Fibroblast of peridontal ligament (primary cell): ENCODE results near the gene MED4.
A peak's percentile ranks its signal among the peaks of the same experiment; 100 is the strongest.

ENCODE experiments used
- DNase-seq: peaks from one replicate; pipeline ENCODE4 v3.0.0-alpha.2; 2010; ENCODE audit errors: extremely low read depth

The MED4 gene, protein sequence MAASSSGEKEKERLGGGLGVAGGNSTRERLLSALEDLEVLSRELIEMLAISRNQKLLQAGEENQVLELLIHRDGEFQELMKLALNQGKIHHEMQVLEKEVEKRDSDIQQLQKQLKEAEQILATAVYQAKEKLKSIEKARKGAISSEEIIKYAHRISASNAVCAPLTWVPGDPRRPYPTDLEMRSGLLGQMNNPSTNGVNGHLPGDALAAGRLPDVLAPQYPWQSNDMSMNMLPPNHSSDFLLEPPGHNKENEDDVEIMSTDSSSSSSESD

DNA sequence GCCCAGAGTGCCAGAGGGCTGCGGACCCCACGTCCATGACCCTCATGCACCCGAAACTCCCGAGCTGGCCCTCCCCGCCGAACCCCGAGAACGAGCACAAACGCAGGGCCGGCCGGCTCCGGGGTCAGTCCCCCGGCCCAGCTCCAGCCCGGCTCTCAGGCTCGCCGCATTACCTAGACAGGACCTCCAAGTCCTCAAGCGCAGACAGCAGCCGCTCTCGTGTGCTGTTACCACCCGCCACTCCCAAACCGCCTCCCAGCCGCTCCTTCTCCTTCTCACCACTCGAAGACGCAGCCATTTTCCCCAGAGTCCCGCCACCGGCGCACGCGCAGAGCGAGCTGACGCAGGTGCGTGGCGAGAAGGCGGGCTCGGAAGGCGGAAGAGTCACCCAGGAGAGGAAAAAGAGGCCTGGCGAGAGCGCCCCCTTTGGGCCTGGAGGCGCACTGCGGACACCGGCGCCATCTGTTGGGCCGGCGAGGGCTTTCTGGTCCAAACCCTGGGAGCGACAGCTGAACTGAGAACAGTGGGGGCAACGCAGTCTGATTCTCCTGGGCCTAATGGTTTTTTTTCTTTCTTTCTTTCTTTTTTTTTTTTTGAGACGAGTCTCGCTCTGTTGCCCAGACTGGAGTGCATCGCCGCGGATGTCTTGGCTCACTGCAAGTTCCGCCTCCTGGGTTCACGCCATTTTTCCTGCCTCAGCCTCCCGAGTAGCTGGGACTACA is at the start of gene MED4:
MED4 (minus strand) TSS at position 324 of the 722 bp plus-strand sequence; CDS start at position 298, 26 bp downstream.
- DNase-seq: peak; percentile 94

DNA sequence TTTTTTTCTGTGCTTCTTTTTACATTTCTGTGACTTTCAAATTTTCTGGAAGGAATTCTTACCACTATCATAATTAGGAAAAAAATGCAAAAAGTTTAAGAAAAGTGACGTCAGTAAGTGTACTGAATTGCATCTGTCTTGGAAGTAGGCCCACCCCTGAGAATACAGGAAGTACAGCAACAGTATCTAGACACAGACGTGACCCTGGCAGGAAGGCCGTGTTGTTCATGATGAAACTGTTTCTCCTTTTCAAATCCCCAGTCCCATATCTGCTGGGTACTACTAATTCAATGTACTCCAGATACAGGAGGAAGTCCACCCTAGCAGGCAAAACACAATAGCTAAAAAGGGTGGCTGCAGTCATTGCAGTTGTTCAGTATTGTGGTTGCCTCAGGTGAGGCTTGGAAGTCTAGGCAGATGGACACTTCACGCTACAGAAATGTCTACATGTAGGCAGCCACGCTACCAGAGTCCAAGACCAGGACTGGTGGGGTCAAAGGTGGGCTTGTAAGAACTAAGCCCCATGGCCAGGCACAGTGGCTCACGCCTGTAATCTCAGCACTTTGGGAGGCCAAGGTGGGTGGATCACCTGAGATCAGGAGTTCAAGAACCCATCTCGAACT is 49.6 kb upstream of the MED4 start:
- DNase-seq: peak; percentile 70

DNA sequence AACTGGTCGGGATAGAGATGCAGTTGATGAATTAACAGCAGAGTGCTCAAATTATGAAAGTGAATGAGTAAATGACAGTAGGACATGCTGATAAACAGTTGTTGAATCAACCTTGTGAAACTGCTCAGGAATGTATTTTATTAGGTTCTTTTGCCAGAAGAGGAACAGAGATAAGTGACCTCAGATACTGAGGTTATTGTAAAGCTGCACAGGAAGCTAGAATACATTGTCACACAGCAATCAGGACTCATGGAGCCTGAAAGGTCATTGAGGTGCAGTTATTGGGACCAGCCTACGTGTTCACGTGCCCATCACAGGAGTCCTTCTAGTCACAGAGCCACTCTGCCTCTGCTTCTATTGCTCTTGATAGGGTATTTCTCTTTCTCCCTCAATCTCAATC is 47.5 kb upstream of the MED4 start:
- no peak for DNase-seq

DNA sequence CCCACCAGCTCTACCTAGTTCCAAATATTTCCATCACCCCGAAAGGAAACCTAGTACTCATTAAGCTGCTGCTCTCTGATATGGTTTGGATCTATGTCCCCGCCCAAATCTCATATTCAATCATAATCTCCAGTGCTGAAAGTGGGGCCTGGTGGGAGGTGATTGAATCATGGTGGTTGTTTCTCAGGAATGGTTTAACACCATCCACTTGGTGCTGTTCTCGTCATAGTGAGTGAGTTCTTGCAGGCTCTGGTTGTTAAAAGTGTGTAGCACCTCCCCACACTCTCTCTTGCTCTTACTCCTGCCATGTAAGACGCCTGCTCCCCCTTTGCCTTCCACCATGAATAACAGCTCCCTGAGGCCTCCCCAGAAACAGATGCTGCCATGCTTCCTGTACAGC is 43.4 kb upstream of the MED4 start:
- DNase-seq: no peak

DNA sequence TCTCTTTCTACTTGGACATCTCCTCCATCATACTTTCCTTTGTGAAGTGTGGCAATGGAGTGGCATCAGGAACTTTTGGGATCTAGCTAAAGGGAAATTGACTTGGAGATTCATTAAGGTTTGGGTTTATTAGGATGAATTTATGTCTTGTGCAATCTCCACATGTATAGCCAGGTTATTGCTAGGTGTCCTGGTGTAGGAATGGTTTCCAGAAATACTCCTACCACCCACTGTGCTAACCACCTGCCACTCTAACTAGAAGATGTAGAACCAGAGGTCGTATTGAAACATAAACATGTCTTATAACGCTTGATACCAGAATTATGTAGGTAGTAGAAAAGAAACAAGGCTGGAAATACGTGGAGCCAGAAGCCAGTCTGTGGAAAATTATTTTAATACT is 38.1 kb upstream of the MED4 start:
- no peak for DNase-seq

DNA sequence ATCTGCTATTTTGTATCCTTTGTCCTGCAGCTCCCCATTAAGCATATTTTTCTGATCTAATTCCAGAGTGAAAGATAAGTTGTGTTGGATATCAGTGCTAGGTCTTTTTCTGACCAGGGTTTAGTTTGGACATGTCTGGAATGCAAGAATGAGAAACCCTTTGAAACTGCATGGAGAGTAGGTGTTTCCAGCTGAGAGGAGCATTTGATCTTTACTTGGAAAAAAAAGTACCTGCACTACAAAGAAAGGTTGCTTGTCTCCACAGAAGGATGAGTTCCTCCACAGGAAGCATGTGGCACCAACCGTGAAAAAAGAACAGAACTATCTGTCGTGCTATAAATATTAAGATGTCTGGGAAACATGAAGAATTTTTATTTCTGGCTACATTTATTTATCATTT is 36.6 kb upstream of the MED4 start:
- no peak for DNase-seq

DNA sequence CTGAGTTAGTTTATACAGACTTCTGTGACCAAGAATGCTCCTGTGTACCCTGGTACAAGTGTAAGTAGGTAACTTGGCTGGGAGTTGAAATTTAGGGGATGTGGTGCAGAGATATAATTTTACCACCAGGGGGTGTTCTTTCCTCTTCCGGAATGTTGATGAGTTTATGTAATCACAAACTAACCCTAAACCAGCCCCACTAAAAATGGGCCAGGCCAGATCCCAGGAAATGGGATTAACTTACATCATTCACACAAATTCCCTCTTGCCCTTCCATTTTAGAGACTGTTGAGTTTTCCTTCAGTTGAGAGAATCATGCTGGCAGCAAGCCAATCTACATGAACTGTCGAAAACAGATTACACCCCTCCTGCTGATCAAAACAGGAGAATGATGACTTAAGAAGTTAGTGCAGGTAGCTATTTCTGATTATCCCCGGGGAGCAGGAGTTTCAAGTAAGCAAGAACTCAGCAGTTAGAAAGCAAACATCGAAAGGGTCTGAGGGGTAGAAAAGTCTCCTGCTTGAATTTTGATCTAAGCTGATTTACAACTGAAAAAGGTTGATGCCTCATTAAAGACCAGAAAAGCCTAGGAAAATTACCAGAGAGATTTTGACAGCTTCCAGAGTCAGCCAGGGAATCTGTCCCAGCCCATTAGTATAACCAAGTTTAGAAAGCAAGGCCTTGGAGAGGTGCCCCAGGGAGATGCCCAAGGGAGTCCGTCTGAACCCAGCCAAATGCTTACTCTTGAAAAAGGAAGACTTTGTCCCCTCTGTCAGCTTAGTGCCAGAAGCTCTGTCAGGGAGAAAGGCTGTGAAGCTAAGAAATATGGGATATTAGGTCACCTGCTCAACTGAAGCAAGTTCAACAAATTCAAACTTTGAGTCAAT is 32.3 kb upstream of the MED4 start:
- peak; percentile 88 for DNase-seq

DNA sequence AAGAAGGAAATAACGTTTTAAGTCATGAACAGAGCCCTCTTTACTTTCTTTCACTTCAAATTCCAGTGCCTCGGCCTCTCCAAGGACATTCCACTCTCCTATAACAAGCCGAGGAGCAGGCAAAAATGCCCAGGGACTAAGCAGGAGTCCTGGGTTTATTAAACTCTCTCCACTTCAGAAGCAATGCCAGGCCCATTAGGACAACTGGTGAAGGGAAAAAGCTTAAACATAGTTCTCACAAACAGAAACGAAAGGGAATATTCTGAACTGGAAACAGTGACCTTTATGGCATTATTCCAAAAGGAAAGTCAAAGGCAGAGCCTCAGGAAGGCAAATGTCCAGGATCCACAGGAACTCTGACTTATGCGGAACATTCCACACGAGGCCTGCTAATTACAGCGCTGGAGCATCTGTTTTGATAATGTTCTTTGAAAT is 30.9 kb upstream of the MED4 start:
- DNase-seq: peak; percentile 81

DNA sequence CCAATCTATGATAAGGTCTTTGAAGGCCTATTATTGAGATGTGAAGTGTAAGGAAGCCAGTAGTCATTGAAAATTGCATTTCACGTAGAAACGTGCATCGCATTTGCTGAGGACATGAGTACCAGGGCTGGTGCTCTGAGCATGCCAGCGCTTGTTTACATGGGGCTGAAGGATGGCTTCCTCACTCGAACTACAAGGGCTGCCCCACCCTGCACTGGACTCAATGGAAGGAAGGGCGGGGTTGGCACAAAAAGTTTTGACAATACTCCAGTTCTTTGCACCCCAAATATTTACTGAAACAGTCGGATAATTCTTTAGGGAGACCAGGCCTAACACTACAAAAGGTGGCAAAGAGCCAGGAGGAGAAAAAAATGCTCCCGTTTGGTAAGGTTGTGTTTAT is 28.9 kb upstream of the MED4 start:
- no peak for DNase-seq

DNA sequence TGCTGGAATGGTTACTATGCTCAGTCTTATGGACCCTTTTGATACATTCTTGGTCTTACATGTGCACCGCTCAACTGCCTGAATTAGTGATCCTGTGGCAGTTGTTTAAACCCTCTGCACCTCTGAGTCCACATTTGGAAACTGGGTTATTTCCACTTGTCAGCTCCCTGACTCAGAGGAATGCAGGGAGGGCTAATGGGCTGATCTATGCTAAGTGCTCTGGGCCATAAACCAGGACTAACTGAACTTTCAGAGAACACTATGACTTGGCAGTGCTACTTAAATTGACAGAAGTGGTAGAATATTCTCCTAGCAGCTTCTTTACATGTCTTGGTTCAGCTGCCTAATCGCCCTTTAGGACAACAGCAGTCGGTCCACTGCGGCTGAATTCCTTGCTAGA is 26.8 kb upstream of the MED4 start:
- DNase-seq: no peak

DNA sequence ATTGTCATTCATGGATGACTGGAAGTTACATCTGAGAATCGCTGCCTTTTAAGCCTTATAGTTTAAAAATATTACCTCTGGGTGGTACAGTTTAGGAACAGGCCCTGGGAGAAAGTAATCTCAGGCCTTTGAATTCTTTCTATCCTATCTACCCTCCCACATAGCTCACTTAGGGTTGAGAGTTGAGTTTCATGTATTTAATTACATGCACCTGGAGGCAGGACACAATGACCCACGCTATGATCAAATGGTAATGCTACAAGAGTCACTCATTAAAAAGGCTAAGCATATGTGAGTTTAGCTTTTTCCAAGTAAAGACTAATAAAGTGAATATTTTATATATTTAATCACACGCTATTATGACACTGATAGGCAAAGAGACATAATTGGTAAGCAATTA is 25.3 kb upstream of the MED4 start:
- no peak for DNase-seq

DNA sequence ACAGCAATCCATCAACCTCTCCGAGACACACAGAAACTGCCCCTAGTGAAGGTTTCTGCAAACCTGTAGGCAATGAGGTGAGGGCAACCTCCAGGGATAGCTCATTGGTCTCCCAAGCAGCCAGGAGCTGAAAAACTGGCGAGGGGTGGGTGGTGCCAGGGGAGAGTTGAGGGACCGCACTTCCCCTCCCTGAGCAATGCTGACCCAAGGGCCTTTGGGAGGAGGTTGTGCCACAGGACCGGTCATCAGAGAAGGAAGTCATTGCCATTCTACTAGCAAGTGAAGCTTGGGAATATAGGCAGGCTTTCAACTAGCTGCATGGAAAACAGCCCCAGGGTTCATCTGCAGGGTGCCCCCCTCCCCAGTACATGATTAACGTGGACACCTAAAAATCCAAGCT is 23.1 kb upstream of the MED4 start:
- DNase-seq: no peak

DNA sequence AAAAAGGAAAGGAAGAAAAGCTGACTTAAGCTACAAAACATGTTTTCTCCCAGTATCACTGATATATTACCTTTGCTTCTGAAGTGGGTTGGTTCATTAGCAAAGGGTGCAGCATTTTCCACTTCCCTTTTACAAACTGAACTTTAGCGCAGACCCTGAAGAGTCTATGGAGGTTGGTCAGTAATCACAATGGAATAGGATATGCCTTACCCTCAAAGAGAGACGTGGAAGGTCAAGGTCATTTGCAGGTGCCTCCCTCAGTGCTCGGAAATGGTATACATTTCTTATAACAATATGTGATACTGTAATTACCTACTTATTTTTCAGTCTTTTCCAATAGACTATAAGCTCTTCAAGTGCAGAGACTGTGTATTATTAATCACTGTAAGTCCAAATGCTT is 21.9 kb upstream of the MED4 start:
- DNase-seq: no peak

DNA sequence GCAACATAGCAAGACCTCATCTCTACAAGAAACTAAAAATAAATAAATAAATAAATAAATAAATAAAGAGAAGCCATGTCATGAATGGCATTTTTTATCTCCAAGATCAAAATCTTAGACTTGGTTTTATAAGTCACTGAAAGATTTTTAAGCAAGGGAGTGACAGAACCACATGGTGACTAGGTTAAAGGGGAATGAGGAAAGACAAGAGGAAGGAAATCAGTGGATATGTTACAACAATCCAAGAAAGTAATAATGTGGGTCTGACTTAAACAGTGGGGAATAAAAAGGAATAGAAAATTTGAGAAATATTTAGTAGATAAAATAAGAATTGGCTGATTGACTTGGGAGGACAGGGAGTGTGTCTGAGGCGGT is 18.8 kb upstream of the MED4 start:
- DNase-seq: no peak

DNA sequence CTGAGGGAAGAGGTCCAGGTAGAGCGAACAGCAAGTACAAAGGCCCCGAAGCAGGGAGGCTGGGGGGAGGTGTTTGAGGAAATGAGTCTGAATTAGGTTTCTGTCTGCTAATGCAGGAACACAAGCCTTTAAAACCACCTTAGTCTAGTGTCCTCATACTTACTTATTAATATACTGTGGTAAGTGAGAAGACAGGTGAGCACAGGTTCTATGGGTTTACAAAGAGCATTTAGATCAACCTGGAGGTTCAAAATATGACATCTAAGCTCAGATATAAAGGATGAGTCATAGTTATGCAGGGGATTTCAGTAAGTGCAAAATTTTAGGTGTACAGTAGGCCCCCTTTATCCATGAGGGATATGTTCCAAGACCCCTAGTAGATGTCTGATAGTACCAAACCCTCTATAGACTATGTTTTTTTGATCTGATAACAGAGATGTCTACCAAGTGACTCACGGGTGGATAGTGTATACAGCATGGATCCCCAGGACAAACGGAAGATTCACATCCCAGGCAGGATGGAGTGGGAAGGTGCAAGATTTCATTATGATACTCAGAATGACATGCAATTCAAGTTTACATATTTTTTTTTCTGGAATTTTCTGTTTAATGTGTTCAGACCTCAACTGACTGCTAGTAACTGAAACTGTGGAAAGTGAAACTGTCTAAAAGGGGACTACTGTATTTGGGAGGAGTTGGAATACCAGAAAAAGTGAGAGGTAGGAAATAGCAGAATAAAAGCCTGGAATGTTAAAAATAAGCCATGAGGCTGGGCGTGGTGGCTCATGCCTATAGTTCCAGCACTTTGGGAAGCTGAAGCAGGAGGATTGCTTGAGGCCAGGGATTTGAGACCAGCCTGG is 18.2 kb upstream of the MED4 start:
- no peak for DNase-seq

DNA sequence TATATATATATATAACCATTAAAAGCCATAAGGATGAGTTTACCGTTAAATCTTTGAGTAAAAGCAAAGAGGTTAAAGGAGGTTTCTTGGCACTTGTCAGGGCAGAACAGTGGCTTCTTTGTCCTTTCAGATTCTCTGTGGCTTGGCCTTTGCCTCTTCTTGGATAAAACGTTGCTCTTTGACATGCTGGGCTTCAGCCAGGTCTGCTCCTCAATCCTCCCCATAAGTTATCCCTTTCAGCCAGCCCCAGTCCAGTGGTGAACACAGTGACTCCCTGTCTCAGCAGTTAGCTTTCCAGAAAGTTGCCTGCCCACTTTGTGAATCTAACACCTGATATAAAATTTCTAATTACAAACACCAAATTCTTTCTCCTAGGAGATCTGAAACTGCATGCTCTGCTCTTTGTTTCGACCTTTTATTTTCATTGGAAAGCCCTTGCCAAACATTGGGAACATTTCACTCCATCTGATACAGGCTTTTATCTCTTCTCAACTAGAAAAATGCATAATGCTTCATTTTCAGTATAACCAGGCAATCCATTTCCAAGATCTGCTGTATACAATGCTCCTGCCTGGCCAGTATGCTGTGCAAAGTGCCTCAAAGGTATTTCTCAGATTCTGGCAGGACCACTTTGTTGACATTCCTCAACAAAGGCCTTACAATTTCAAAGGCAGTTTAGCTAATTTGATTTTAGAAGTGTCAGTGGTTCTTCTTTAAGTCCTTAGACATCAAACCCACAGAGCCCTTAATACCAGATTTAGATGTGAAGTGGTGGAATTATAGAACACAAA is 16.2 kb upstream of the MED4 start:
- no peak for DNase-seq

DNA sequence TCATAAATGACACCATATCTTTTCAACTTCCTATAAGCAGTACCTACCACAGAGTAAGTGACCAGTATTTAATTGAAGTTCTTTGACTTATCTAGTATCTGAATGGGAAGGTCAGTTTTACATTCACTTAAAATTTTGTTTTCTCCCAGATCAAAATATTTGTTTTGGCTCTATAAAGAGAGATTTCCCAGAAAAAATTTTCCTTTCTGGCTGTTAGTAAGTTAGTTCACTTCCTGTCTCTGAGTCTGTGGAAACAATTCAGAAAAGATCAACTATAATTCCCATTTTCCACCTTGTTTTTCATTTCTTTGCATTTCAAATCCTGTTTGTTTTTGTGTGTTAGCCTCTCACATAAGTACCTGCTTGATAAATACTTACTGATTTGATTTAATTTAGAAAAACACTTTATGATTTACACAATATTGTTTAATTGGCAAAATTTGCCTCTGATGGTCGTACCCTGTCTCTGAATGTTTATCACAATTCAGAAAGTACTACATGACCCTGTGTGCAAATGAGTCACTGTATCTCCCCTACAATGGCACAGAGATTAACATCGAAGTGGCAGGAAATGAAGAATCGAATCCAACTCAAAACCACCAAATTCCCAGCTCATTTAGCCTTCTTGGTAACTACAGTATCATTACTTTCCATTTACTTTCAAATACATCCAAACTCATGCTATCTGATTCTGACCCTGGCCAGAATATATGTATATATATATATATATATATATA is 15.4 kb upstream of the MED4 start:
- DNase-seq: peak; percentile 3

DNA sequence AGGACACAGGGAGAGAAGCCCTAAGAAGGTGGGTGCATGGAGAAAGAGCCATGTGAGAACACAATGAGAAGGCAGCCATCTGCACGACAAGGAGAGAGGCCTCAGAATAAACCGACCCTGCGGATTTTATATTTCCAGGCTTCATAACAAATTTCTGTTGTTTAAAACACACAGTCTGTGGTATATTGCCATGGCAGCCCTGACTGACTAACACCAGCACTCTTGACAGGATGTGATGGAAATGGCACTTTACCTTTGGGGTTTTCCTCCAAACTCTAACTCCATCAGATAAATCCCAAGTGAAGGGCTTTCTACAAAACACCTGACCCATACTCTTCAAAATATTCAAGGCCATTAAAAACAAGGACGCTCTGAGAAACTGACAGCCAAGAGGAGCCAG is 13.2 kb upstream of the MED4 start:
- DNase-seq: no peak

DNA sequence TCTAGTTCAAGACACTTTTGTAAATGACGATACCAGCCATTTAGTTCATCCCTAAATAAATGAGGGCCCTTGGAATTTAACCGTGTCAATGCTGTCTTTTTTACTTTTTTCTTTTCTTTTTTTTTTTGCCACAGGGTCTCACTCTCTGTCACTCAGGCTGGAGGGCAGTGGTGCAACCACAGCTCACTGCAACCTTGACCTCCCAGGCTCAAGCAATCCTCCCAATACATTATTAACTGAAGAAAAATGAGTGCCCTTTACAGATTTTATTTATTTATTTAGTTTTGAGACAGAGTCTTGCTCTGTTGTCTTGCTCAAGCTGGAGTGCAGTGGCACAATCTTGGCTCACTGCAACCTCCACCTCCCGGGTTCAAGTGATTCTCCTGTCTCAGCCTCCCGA is 2.9 kb upstream of the MED4 start:
- DNase-seq: no peak

DNA sequence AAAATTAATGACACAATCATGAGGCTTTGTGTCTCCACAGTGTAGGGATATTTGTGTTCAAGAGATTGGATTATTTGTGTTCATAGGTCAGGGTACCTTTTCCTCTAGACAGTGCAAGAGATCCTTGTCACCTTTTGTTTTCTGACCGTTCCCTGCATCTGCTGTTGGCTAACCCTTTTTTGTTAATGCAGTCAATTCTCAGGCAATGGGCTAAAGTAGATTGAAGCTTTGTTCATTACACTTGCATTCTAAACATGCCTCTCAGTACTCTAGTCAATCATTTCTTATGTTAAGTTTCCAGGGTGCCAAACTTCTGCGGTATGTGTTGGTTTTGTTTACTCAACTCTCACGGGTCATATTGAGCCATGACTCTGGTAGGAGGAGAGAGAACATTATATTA is 1.8 kb upstream of the MED4 start:
- no peak for DNase-seq
